WTC11 (cell line): ENCODE data around the gene IL6R.

Experiments
- ATF2 ChIP-seq: sonication (generic); formaldehyde crosslinking; IDR thresholded peaks from 2 replicates; pipeline ENCODE4 v1.8.1; 2022; ENCODE audit warnings: low read depth, missing genetic modification reagents, borderline replicate concordance
- CTCF ChIP-seq: fragments of 200-600 bp; IDR thresholded peaks from 2 replicates; pipeline ENCODE4 v1.8.0; 2022; ENCODE audit warnings: antibody characterized with exemption
- ETV6 ChIP-seq: sonication (generic); formaldehyde crosslinking; IDR thresholded peaks from 2 replicates; pipeline ENCODE4 v1.8.1; 2022; ENCODE audit warnings: mild to moderate bottlenecking, missing genetic modification reagents
- IRF1 ChIP-seq: sonication (generic); formaldehyde crosslinking; IDR thresholded peaks from 2 replicates; pipeline ENCODE4 v1.8.0; 2023; ENCODE audit warnings: missing genetic modification reagents
- JUN ChIP-seq: sonication (generic); formaldehyde crosslinking; IDR thresholded peaks from 2 replicates; pipeline ENCODE4 v1.8.0; 2023; ENCODE audit warnings: mild to moderate bottlenecking, missing genetic modification reagents
- MAX ChIP-seq: sonication (generic); formaldehyde crosslinking; IDR thresholded peaks from 2 replicates; pipeline ENCODE4 v1.8.0; 2022; ENCODE audit warnings: mild to moderate bottlenecking, missing genetic modification reagents
- NFYB ChIP-seq: sonication (generic); formaldehyde crosslinking; conservative IDR thresholded peaks from 2 replicates; pipeline ENCODE4 v1.8.0; 2022; ENCODE audit warnings: low read depth, missing genetic modification reagents
- NR3C1 ChIP-seq: sonication (generic); formaldehyde crosslinking; conservative IDR thresholded peaks from 2 replicates; pipeline ENCODE4 v1.8.1; 2023; ENCODE audit warnings: low read depth, mild to moderate bottlenecking, missing genetic modification reagents
- STAT6 ChIP-seq: sonication (generic); formaldehyde crosslinking; conservative IDR thresholded peaks from 2 replicates; pipeline ENCODE4 v1.8.1; 2023; ENCODE audit warnings: mild to moderate bottlenecking, low read depth, missing genetic modification reagents, moderate library complexity
- USF2 ChIP-seq: sonication (generic); formaldehyde crosslinking; IDR thresholded peaks from 2 replicates; pipeline ENCODE4 v1.8.1; 2023; ENCODE audit warnings: mild to moderate bottlenecking, missing genetic modification reagents, moderate library complexity

- TF ChIP-seq IRF1 (CRISPR knock-in tag) = no peak
- TF ChIP-seq CTCF = no peak
- no peak for TF ChIP-seq MAX (CRISPR knock-in tag)
- no peak for TF ChIP-seq STAT6 (CRISPR knock-in tag)
- no peak for TF ChIP-seq NFYB
- no peak for TF ChIP-seq USF2 (CRISPR knock-in tag)
- TF ChIP-seq JUN (CRISPR knock-in tag) = no peak
- TF ChIP-seq NR3C1 = no peak
- TF ChIP-seq ETV6 (CRISPR knock-in tag) = no peak
- no peak for TF ChIP-seq ATF2 (CRISPR knock-in tag)
Measured at GRCh38 chr1:154441241-154441888, 36.2 kb downstream of the IL6R start.
